Duodenal mucosa (tissue), 2 donors: ENCODE results near the gene UBALD2.
"Not testable (repeated sequence)": the region's sequence is repeated elsewhere in the genome, so short reads cannot be mapped to it uniquely, and the experiment has no call there.

ENCODE experiments used
- H3K27ac ChIP-seq: one replicate; pipeline ENCODE4 v1.7.0; 2013; ENCODE audit warnings: low read depth, low read length
- H3K27me3 ChIP-seq, 2 donors: one replicate each; pipeline ENCODE4 v1.7.0; 2013; ENCODE audit warnings: low read length in 2 of 2, control low read depth in 1 of 2; ENCODE audit not compliant: insufficient read depth in 2 of 2, control insufficient read depth in 1 of 2
- H3K36me3 ChIP-seq, 2 donors: one replicate each; pipeline ENCODE4 v1.7.0; 2013; ENCODE audit warnings: low read length in 2 of 2, control low read depth in 1 of 2; ENCODE audit not compliant: insufficient read depth in 2 of 2, control insufficient read depth in 1 of 2
- H3K4me1 ChIP-seq, 2 donors: one replicate each; pipeline ENCODE4 v1.7.0; 2013; ENCODE audit warnings: low read length in 2 of 2, control low read depth in 1 of 2; ENCODE audit not compliant: insufficient read depth in 2 of 2, control insufficient read depth in 1 of 2
- H3K4me3 ChIP-seq, 2 donors: one replicate each; pipeline ENCODE4 v1.7.0; 2013; ENCODE audit warnings: low read length in 2 of 2, low read depth in 1 of 2
- H3K9ac ChIP-seq, 2 donors: one replicate each; pipeline ENCODE4 v1.7.0; 2013; ENCODE audit warnings: low read length in 2 of 2, low read depth in 1 of 2
- H3K9me3 ChIP-seq, 2 donors: one replicate each; pipeline ENCODE4 v1.7.0; 2013; ENCODE audit warnings: low read length in 2 of 2, control low read depth in 1 of 2; ENCODE audit not compliant: control insufficient read depth in 1 of 2

UBALD2 gene

GRCh38 chr17:76254275-76254674 lies 10.9 kb upstream of the UBALD2 start:
- H3K36me3 ChIP-seq = no peaks in the 10 kb centered on the region
- no peaks in the 10 kb centered on the region for H3K9me3 ChIP-seq
- H3K9ac ChIP-seq = no peak overlapping the region
- no peak overlapping the region for H3K27ac ChIP-seq
- no peaks in the 10 kb centered on the region for H3K27me3 ChIP-seq
- peaks cover 26 to 32% of the 10 kb centered on the region in 2 donors for H3K4me1 ChIP-seq
- H3K4me3 ChIP-seq = no peak overlapping the region

- Histone ChIP-seq H3K9me3 (no peaks in the 10 kb centered on the region), H3K36me3 (no peaks in the 10 kb centered on the region), H3K9ac (no peak overlapping the region), H3K27ac (no peak overlapping the region), H3K27me3 (no peaks in the 10 kb centered on the region), H3K4me3 (no peak overlapping the region), H3K4me1 (peaks cover 38 to 45% of the 10 kb centered on the region in 2 donors)
These were observed 9.2 kb upstream of the UBALD2 start for GRCh38 chr17:76255801-76256429.

GRCh38 chr17:76256430-76257050 lies 8.6 kb upstream of the UBALD2 start:
- H3K36me3 ChIP-seq, H3K27me3 ChIP-seq, H3K27ac ChIP-seq, H3K4me3 ChIP-seq, H3K9ac ChIP-seq, H3K9me3 ChIP-seq: not testable (repeated sequence)
- peaks cover 40 to 42% of the 10 kb centered on the region in 2 donors for H3K4me1 ChIP-seq

DNA sequence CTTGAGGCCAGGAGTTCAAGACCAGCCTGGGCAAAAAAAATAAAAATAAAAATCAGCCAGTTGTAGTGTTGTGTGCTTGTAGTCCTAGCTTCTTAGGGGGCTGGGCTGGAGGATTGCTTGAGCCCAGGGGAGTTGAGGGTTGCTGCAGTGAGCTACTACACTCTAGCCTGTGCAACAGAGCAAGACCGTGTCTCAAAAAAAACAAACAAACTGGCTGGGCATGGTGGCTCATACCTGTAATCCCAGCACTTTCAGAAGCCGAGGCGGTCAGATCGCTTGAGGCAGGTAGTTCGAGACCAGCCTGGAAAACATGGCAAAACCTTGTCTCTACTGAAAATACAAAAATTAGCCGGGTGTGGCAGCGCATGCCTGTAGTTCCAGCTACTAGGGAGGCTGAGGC lies 4.9 kb upstream of the UBALD2 start:
- peak overlapping the region; percentile 64 for H3K27ac ChIP-seq
- peaks cover 52 to 59% of the 10 kb centered on the region in 2 donors for H3K4me1 ChIP-seq
- no peaks in the 10 kb centered on the region for H3K27me3 ChIP-seq
- no peaks in the 10 kb centered on the region for H3K36me3 ChIP-seq
- peak overlapping the region in 1 of 2 donors; percentile 1 for H3K4me3 ChIP-seq
- H3K9ac ChIP-seq = peak overlapping the region; percentile 20 to 65
- H3K9me3 ChIP-seq = no peaks in the 10 kb centered on the region

- Histone ChIP-seq H3K4me1 (peaks cover 52 to 57% of the 10 kb centered on the region in 2 donors), H3K27ac (no peak overlapping the region)
These were observed 4.5 kb upstream of the UBALD2 start for GRCh38 chr17:76260669-76261068.

GRCh38 chr17:76261421-76262215 lies 3.5 kb upstream of the UBALD2 start:
- Histone ChIP-seq H3K27ac (peak overlapping the region; percentile 74), H3K4me3 (peak overlapping the region; percentile 42 to 50), H3K36me3 (no peaks in the 10 kb centered on the region), H3K9ac (peak overlapping the region; percentile 21 to 60), H3K9me3 (no peaks in the 10 kb centered on the region), H3K27me3 (no peaks in the 10 kb centered on the region), H3K4me1 (peaks cover 53 to 56% of the 10 kb centered on the region in 2 donors)

More at GRCh38 chr17:76260669-76261068, 4.5 kb upstream of the UBALD2 start:
- H3K9ac ChIP-seq = no peak overlapping the region
- H3K27me3 ChIP-seq = no peaks in the 10 kb centered on the region
- H3K9me3 ChIP-seq = no peaks in the 10 kb centered on the region
- H3K4me3 ChIP-seq = no peak overlapping the region
- no peaks in the 10 kb centered on the region for H3K36me3 ChIP-seq

- H3K4me1 ChIP-seq = peaks cover 61 to 68% of the 10 kb centered on the region in 2 donors
- H3K27me3 ChIP-seq = no peaks in the 10 kb centered on the region
- H3K9me3 ChIP-seq = no peaks in the 10 kb centered on the region
- H3K27ac ChIP-seq = peak overlapping the region; percentile 80
- H3K9ac ChIP-seq = peak overlapping the region; percentile 21 to 60
- H3K36me3 ChIP-seq = peaks cover 1 to 3% of the 10 kb centered on the region in 2 donors
- H3K4me3 ChIP-seq = peak overlapping the region; percentile 42 to 50
These were observed 2.3 kb upstream of the UBALD2 start for GRCh38 chr17:76262732-76263344.

- H3K27me3 ChIP-seq = no peaks in the 10 kb centered on the region
- H3K4me3 ChIP-seq = peak overlapping the region in 1 of 2 donors; percentile 18
- H3K36me3 ChIP-seq = peaks cover 5 to 7% of the 10 kb centered on the region in 2 donors
- peak overlapping the region; percentile 21 to 60 for H3K9ac ChIP-seq
- peaks cover 63 to 73% of the 10 kb centered on the region in 2 donors for H3K4me1 ChIP-seq
- peak overlapping the region; percentile 80 for H3K27ac ChIP-seq
- H3K9me3 ChIP-seq = no peaks in the 10 kb centered on the region
These were observed 1.3 kb upstream of the UBALD2 start for GRCh38 chr17:76263896-76264295.

GRCh38 chr17:76264425-76264754 lies 758 bp upstream of the UBALD2 start:
- peaks cover 67 to 78% of the 10 kb centered on the region in 2 donors for H3K4me1 ChIP-seq
- peak overlapping the region; percentile 48 to 60 for H3K9ac ChIP-seq

More at GRCh38 chr17:76264425-76264754, 758 bp upstream of the UBALD2 start:
- Histone ChIP-seq H3K27me3 (no peaks in the 10 kb centered on the region), H3K4me3 (peak overlapping the region; percentile 18 to 25), H3K9me3 (no peaks in the 10 kb centered on the region), H3K27ac (peak overlapping the region; percentile 61), H3K36me3 (peaks cover 9 to 12% of the 10 kb centered on the region in 2 donors)
